Stomach (tissue), 4 donors: ENCODE measurements around the gene CCNG2.

ENCODE experiments used
- EP300 ChIP-seq: sonication (generic); formaldehyde crosslinking; IDR thresholded peaks from one replicate; pipeline ENCODE4 v1.6.1; 2017; ENCODE audit warnings: antibody characterized with exemption
- POLR2A ChIP-seq, 4 donors: fragments of 450-650 bp; IDR thresholded peaks; one replicate each; pipeline ENCODE4 v1.6.1; 2016; ENCODE audit warnings: antibody characterized with exemption in 4 of 4, control low read depth in 2 of 4, mild to moderate bottlenecking in 1 of 4, moderate library complexity in 1 of 4
- POLR2AphosphoS5 ChIP-seq, 3 donors: sonication (generic); formaldehyde crosslinking; IDR thresholded peaks; one replicate each; pipeline ENCODE4 v1.6.1; 2016; ENCODE audit warnings: antibody characterized with exemption in 3 of 3
- TF ChIP-seq, protein P1 (sequence below), 7 experiments: fragments of 450-650 bp in 4 of 7; fragments of 200-600 bp in 3 of 7; sonication (generic) in 3 of 7; IDR thresholded peaks; one replicate each; pipeline ENCODE4 v1.5.1; 2016 to 2019; ENCODE audit warnings: antibody characterized with exemption in 7 of 7, control low read depth in 2 of 7, mild to moderate bottlenecking in 1 of 7

DNA sequence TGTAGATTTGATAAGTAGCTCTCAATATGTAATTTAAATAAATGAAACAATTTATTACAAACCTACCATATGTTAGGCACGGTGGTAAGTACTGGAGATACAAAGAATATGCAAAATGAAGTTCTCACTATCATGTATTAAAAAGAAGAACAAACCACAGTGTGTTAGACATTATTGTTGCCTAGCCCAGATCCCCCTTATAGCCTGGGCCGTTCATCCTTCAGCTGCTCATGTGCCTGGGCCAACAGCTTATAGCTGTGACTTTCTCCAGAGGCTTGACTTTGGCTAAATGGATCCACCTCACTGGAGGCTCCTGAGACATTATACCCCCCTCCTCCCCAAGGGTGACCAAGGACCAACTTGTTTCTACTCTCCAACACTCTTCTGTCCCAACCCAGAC lies 29.8 kb upstream of the CCNG2 start:
- no peak for TF ChIP-seq POLR2A (IDR thresholded peaks at IDR 0.05)
- no peak for TF ChIP-seq EP300
- TF ChIP-seq, protein P1, sequence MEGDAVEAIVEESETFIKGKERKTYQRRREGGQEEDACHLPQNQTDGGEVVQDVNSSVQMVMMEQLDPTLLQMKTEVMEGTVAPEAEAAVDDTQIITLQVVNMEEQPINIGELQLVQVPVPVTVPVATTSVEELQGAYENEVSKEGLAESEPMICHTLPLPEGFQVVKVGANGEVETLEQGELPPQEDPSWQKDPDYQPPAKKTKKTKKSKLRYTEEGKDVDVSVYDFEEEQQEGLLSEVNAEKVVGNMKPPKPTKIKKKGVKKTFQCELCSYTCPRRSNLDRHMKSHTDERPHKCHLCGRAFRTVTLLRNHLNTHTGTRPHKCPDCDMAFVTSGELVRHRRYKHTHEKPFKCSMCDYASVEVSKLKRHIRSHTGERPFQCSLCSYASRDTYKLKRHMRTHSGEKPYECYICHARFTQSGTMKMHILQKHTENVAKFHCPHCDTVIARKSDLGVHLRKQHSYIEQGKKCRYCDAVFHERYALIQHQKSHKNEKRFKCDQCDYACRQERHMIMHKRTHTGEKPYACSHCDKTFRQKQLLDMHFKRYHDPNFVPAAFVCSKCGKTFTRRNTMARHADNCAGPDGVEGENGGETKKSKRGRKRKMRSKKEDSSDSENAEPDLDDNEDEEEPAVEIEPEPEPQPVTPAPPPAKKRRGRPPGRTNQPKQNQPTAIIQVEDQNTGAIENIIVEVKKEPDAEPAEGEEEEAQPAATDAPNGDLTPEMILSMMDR (IDR thresholded peaks at IDR 0.05) = no peak
- TF ChIP-seq POLR2AphosphoS5 (IDR thresholded peaks at IDR 0.05) = no peak
